B cell (primary cell): Measurements from ENCODE around the gene ACTBL2. TPM values are rescaled to one million over a fixed set of nuclear protein-coding genes. Genes with fewer than 3 reads are reported as not detected.

Source experiments
- ATAC-seq: fragments of 200-7000 bp; cut with Tn5 transposase; one replicate; pipeline ENCODE4 v1.10.0; 2021; ENCODE audit warnings: low read depth, mild to moderate bottlenecking, moderate number of reproducible peaks, moderate library complexity
- CTCF ChIA-PET: fragments of 350-600 bp; sonication (Branson Sonifier 250); formaldehyde crosslinking; loops from one replicate; lab custom pipeline; 2021; ENCODE audit warnings: antibody characterized with exemption, inconsistent platforms; lab: Charles Lee
- POLR2A ChIA-PET: fragments of 350-600 bp; sonication (Branson Sonifier 250); formaldehyde crosslinking; loops from one replicate; lab custom pipeline; 2021; ENCODE audit warnings: antibody characterized with exemption; lab: Charles Lee
- DNase-seq: peaks from one replicate; pipeline ENCODE4 v3.0.0; 2013
- H2AFZ ChIP-seq: 2 replicates; pipeline ENCODE4 v1.6.1; 2012; ENCODE audit warnings: mild to moderate bottlenecking, low read depth, low read length; ENCODE audit not compliant: insufficient read depth, poor library complexity, severe bottlenecking
- H3K27ac ChIP-seq, 2 donors: 1 replicate in 1 of 2; 2 replicates in 1 of 2; pipeline ENCODE4 v1.5.1; 2012 to 2013; ENCODE audit warnings: low read length in 2 of 2, mild to moderate bottlenecking in 2 of 2, moderate library complexity in 1 of 2
- H3K27me3 ChIP-seq, 4 experiments: fragments of 200-600 bp in 1 of 4; sonication (generic) in 1 of 4; replicated peaks in 1 of 4; 1 replicate in 2 of 4; 2 replicates in 2 of 4; pipeline versions ENCODE4 v1.6.1 to v1.7.0; 2013 to 2016; ENCODE audit warnings: low read length in 3 of 4, mild to moderate bottlenecking in 2 of 4, mixed read lengths in 1 of 4, moderate library complexity in 1 of 4; ENCODE audit not compliant: insufficient read depth in 4 of 4, control insufficient read depth in 3 of 4; ENCODE audit errors: control extremely low read depth in 1 of 4
- H3K36me3 ChIP-seq, 2 experiments: replicated peaks in 1 of 2; 1 replicate in 1 of 2; 2 replicates in 1 of 2; pipeline versions ENCODE4 v1.6.1 to v1.7.1; 2013; ENCODE audit warnings: low read length in 1 of 2; ENCODE audit not compliant: insufficient read depth in 2 of 2, control insufficient read depth in 1 of 2; ENCODE audit errors: control extremely low read depth in 1 of 2, extremely low read depth in 1 of 2
- H3K4me1 ChIP-seq, 2 donors: fragments of 200-600 bp in 1 of 2; sonication (generic) in 1 of 2; 1 replicate in 1 of 2; 2 replicates in 1 of 2; pipeline versions ENCODE4 v1.5.1 to v1.6.1; 2013 to 2017; ENCODE audit warnings: low read length in 2 of 2; ENCODE audit not compliant: control insufficient read depth in 2 of 2, insufficient read depth in 2 of 2
- H3K4me2 ChIP-seq: replicated peaks from 2 replicates; pipeline ENCODE3; 2012; ENCODE audit warnings: mild to moderate bottlenecking, low read depth, low read length; ENCODE audit not compliant: poor library complexity, severe bottlenecking
- H3K4me3 ChIP-seq, 5 experiments: fragments of 200-600 bp in 1 of 5; sonication (generic) in 1 of 5; 1 replicate in 3 of 5; 2 replicates in 2 of 5; pipeline versions ENCODE4 v1.5.1 to v1.7.0; 2011 to 2016; ENCODE audit warnings: low read length in 4 of 5, mild to moderate bottlenecking in 4 of 5, low read depth in 2 of 5, control low read depth in 1 of 5, moderate library complexity in 1 of 5; ENCODE audit not compliant: insufficient read depth in 1 of 5; ENCODE audit errors: control extremely low read depth in 1 of 5, extremely low read depth in 1 of 5
- H3K79me2 ChIP-seq: fragments of 200-600 bp; sonication (generic); one replicate; pipeline ENCODE4 v1.6.0; 2016; ENCODE audit warnings: low read length; ENCODE audit not compliant: control insufficient read depth, insufficient read depth
- H3K9ac ChIP-seq: fragments of 200-600 bp; sonication (generic); 2 replicates; pipeline ENCODE4 v1.6.1; 2017; ENCODE audit warnings: mild to moderate bottlenecking, low read length, moderate library complexity
- H3K9me3 ChIP-seq, 3 donors: one replicate each; pipeline versions ENCODE4 v1.6.1 to v1.7.1; 2013; ENCODE audit warnings: low read length in 2 of 3; ENCODE audit not compliant: control insufficient read depth in 2 of 3, insufficient read depth in 1 of 3; ENCODE audit errors: control extremely low read depth in 1 of 3
- H4K20me1 ChIP-seq: 2 replicates; pipeline ENCODE4 v1.6.0; 2012; ENCODE audit warnings: mild to moderate bottlenecking, low read length; ENCODE audit not compliant: insufficient read depth, control insufficient read depth, poor library complexity, severe bottlenecking
- H3K27ac Mint-ChIP-seq: one replicate; pipeline ENCODE4 v1.8.0; 2021; ENCODE audit warnings: mixed read lengths
- H3K27me3 Mint-ChIP-seq: one replicate; pipeline ENCODE4 v1.8.0; 2021; ENCODE audit warnings: mixed read lengths
- H3K4me1 Mint-ChIP-seq: one replicate; pipeline ENCODE4 v1.8.0; 2021; ENCODE audit warnings: mixed read lengths
- H3K4me3 Mint-ChIP-seq: one replicate; pipeline ENCODE4 v1.8.0; 2021; ENCODE audit warnings: mixed read lengths
- H3K9me3 Mint-ChIP-seq: one replicate; pipeline ENCODE4 v1.8.0; 2022; ENCODE audit warnings: mixed read lengths; ENCODE audit not compliant: insufficient read depth
- CTCF ChIP-seq: fragments of 200-600 bp; IDR thresholded peaks from one replicate; pipeline ENCODE4 v1.8.0; 2022; ENCODE audit warnings: antibody characterized with exemption, mild to moderate bottlenecking
- EZH2 ChIP-seq: IDR thresholded peaks from 2 replicates; pipeline ENCODE4 v1.6.1; 2012; ENCODE audit warnings: borderline replicate concordance, low read depth, mild to moderate bottlenecking, moderate library complexity, low read length; ENCODE audit not compliant: insufficient read depth, poor library complexity, severe bottlenecking
- WGBS: methylation state at CpG from one replicate; pipeline ENCODE4 v1.1.5; 2013; ENCODE audit warnings: missing lambda C conversion rate; ENCODE audit not compliant: insufficient coverage; 5-methylcytosine and 5-hydroxymethylcytosine counted together
- intact Hi-C: fragments of 100-400 bp; cut with micrococcal nuclease; formaldehyde crosslinking; loops from one replicate; pipeline ENCODE4 v1.10.0; 2022
- polyA plus RNA-seq: library from polyadenylated mRNA; depleted of rRNA; stranded (reverse); fragments of >200 nt; gene quantifications from 2 replicates; pipeline ENCODE4 v1.2.3, GENCODE V29; 2012
- total RNA-seq, 2 donors: library from RNA; stranded (reverse); fragments of 120-200 nt in 1 of 2; gene quantifications; 1 replicate in 1 of 2; 2 replicates in 1 of 2; pipeline versions ENCODE4 v1.2.3 to v1.2.4, GENCODE V29; 2013 to 2022

The ACTBL2 gene
- total and polyA plus RNA-seq, 2 donors (not counting 1 experiment from before 2014, with no cell fraction given), result not detected

GRCh38 chr5:57442080-57442839 is 40.4 kb downstream of the ACTBL2 start:
- Histone ChIP-seq H3K4me2 (no peak overlapping the region), H2AFZ (no peak overlapping the region), H4K20me1 (no peaks in the 10 kb centered on the region), H3K79me2 (no peaks in the 10 kb centered on the region), H3K27me3 (no peaks in the 10 kb centered on the region), H3K36me3 (no peaks in the 10 kb centered on the region), H3K4me3 (no peak overlapping the region), H3K9me3 (no peaks in the 10 kb centered on the region), H3K9ac (no peak overlapping the region), H3K4me1 (peaks cover 4 to 22% of the 10 kb centered on the region in 2 donors), H3K27ac (no peak overlapping the region)
- no peak for TF ChIP-seq CTCF
- Mint-ChIP-seq H3K4me3 (no peak overlapping the region), H3K9me3 (no peaks in the 10 kb centered on the region), H3K27me3 (peaks cover 10% of the 10 kb centered on the region), H3K4me1 (peaks cover 11% of the 10 kb centered on the region), H3K27ac (no peak overlapping the region)
- no peak for ATAC-seq
- ChIA-PET CTCF (interaction anchor here (0.5 kb wide), 1 partner anchor 1035 kb away, joined by 5 read pairs; no protein-coding TSS in a partner anchor), POLR2A (no interaction called here)
- intact Hi-C loops, result no loop called here
- WGBS, result 80% methylated on average over 1 of the region's 4 CpGs
- DNase-seq, result no peak

DNA sequence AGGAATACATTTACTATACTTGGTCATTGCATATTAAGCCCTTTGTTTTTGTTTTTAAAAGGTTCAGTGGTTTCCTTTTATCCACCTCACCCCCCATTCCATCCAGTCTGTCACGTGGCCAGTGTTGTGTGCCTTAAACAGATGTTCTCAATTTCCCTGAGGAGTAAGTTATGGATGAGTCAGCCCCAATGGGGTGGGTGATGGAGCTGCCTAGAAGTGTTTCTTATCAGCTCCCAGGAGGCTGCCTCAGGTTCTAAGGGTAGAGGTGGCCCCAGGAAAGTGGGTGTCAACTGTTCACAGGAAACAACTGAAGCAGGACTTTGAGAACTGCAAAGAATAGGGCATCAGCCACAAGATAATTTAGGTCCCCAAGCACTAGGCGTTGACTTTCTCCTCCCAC is 41.1 kb downstream of the ACTBL2 start:
- DNase-seq (no peak), ATAC-seq (no peak)
- ChIA-PET POLR2A (no interaction called here), CTCF (interaction anchor here (0.5 kb wide), 1 partner anchor 1036 kb away, joined by 5 read pairs; no protein-coding TSS in a partner anchor)
- no peak overlapping the region for H3K4me2 ChIP-seq
- no peak overlapping the region for H2AFZ ChIP-seq
- no peaks in the 10 kb centered on the region for H3K9me3 Mint-ChIP-seq
- H3K9me3 ChIP-seq, result no peaks in the 10 kb centered on the region
- no peak overlapping the region for H3K4me3 Mint-ChIP-seq
- peaks cover 11% of the 10 kb centered on the region for H3K4me1 Mint-ChIP-seq
- no peaks in the 10 kb centered on the region for H3K36me3 ChIP-seq
- no peak overlapping the region for H3K4me3 ChIP-seq
- no peak overlapping the region for H3K27ac ChIP-seq
- H3K9ac ChIP-seq, result no peak overlapping the region
- H3K27me3 ChIP-seq, result no peaks in the 10 kb centered on the region
- H3K4me1 ChIP-seq, result peaks cover 4 to 22% of the 10 kb centered on the region in 2 donors
- TF ChIP-seq EZH2 (no peak), CTCF (no peak)
- H4K20me1 ChIP-seq, result no peaks in the 10 kb centered on the region
- 0% methylated on average over 1 of the region's 2 CpGs for WGBS
- no peak overlapping the region for H3K27ac Mint-ChIP-seq
- no peaks in the 10 kb centered on the region for H3K79me2 ChIP-seq
- peaks cover 13% of the 10 kb centered on the region for H3K27me3 Mint-ChIP-seq
- intact Hi-C loops, result no loop called here
